ENCODE results near the gene ZHX3. TPM values are rescaled to one million over a fixed set of nuclear protein-coding genes. Genes with fewer than 3 reads are reported as not detected.

Gene ZHX3
- total RNA-seq, 1 donor, result 36.6 TPM

- no peak for TF ChIP-seq CTCF (IDR thresholded peaks at IDR 0.05; ENCODE audit: extremely low read depth, low read depth, low read length)
- no peaks in the 10 kb centered on the region for H3K36me3 ChIP-seq (ENCODE audit: insufficient read depth, low read length)
- H4K20me1 ChIP-seq (ENCODE audit: insufficient read depth, low read length), result no peaks in the 10 kb centered on the region
- H3K4me2 ChIP-seq (ENCODE audit: insufficient read depth, low read length), result no peak overlapping the region
- H3K27ac ChIP-seq (ENCODE audit: low read depth, low read length), result no peak overlapping the region
- H3K9me3 ChIP-seq (ENCODE audit: low read depth, low read length), result no peaks in the 10 kb centered on the region
- peak; percentile 84 for DNase-seq (ENCODE audit: insufficient read length, low spot score, missing footprints)
- H3K4me1 ChIP-seq (ENCODE audit: insufficient read depth, low read length), result no peaks in the 10 kb centered on the region
- no peak overlapping the region for H3K4me3 ChIP-seq (ENCODE audit: insufficient read depth, low read length)
- peaks cover 2% of the 10 kb centered on the region for H3K27me3 ChIP-seq (ENCODE audit: insufficient read depth, low read length)
- no peaks in the 10 kb centered on the region for H3K79me2 ChIP-seq (ENCODE audit: insufficient read depth, low read length)
- H2AFZ ChIP-seq (ENCODE audit: low read length), result no peak overlapping the region
Measured at GRCh38 chr20:41359541-41360011, 42.0 kb upstream of the ZHX3 start.

GRCh38 chr20:41358717-41359116, 41.2 kb upstream of the ZHX3 start:
- Histone ChIP-seq H3K4me3 (ENCODE audit: insufficient read depth, low read length) (no peak overlapping the region), H4K20me1 (ENCODE audit: insufficient read depth, low read length) (no peaks in the 10 kb centered on the region), H3K4me2 (ENCODE audit: insufficient read depth, low read length) (no peak overlapping the region), H3K4me1 (ENCODE audit: insufficient read depth, low read length) (no peaks in the 10 kb centered on the region), H3K27ac (ENCODE audit: low read depth, low read length) (no peak overlapping the region), H3K36me3 (ENCODE audit: insufficient read depth, low read length) (no peaks in the 10 kb centered on the region), H3K27me3 (ENCODE audit: insufficient read depth, low read length) (no peaks in the 10 kb centered on the region), H3K79me2 (ENCODE audit: insufficient read depth, low read length) (no peaks in the 10 kb centered on the region), H2AFZ (ENCODE audit: low read length) (no peak overlapping the region), H3K9me3 (ENCODE audit: low read depth, low read length) (no peaks in the 10 kb centered on the region)
- DNase-seq (ENCODE audit: insufficient read length, low spot score, missing footprints), result peak; percentile 76
- TF ChIP-seq CTCF (IDR thresholded peaks at IDR 0.05; ENCODE audit: extremely low read depth, low read depth, low read length), result no peak

DNA sequence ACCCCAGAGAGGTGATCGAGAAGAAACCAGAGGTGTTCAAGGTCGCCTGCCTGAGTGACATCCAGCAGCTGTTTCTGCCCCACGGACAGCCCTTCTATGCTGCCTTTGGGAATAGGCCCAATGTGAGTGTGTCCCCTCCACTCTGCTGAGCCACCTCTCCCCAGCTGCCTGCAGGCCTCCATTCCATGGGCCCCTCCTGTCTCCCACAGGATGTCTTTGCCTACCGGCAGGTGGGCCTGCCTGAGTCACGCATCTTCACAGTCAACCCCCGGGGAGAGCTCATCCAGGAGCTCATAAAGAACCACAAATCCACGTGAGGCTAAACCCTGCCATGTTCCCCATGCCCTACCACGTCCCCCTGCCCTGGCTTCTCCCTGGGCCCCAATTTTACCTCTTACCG, 40.7 kb upstream of the ZHX3 start:
- no peak overlapping the region for H3K4me3 ChIP-seq (ENCODE audit: insufficient read depth, low read length)
- DNase-seq (ENCODE audit: insufficient read length, low spot score, missing footprints), result no peak
- TF ChIP-seq CTCF (IDR thresholded peaks at IDR 0.05; ENCODE audit: extremely low read depth, low read depth, low read length), result no peak
- no peaks in the 10 kb centered on the region for H3K9me3 ChIP-seq (ENCODE audit: low read depth, low read length)
- H2AFZ ChIP-seq (ENCODE audit: low read length), result no peak overlapping the region
- H3K4me2 ChIP-seq (ENCODE audit: insufficient read depth, low read length), result no peak overlapping the region
- no peak overlapping the region for H3K27ac ChIP-seq (ENCODE audit: low read depth, low read length)
- no peaks in the 10 kb centered on the region for H3K27me3 ChIP-seq (ENCODE audit: insufficient read depth, low read length)
- H3K79me2 ChIP-seq (ENCODE audit: insufficient read depth, low read length), result no peaks in the 10 kb centered on the region
- H4K20me1 ChIP-seq (ENCODE audit: insufficient read depth, low read length), result no peaks in the 10 kb centered on the region
- no peaks in the 10 kb centered on the region for H3K4me1 ChIP-seq (ENCODE audit: insufficient read depth, low read length)
- no peaks in the 10 kb centered on the region for H3K36me3 ChIP-seq (ENCODE audit: insufficient read depth, low read length)

- no peak overlapping the region for H2AFZ ChIP-seq (ENCODE audit: low read length)
- no peaks in the 10 kb centered on the region for H3K79me2 ChIP-seq (ENCODE audit: insufficient read depth, low read length)
- no peak overlapping the region for H3K4me3 ChIP-seq (ENCODE audit: insufficient read depth, low read length)
- no peak for TF ChIP-seq CTCF (IDR thresholded peaks at IDR 0.05; ENCODE audit: extremely low read depth, low read depth, low read length)
- H3K9me3 ChIP-seq (ENCODE audit: low read depth, low read length), result no peaks in the 10 kb centered on the region
- H3K4me2 ChIP-seq (ENCODE audit: insufficient read depth, low read length), result no peak overlapping the region
- no peaks in the 10 kb centered on the region for H4K20me1 ChIP-seq (ENCODE audit: insufficient read depth, low read length)
- H3K27ac ChIP-seq (ENCODE audit: low read depth, low read length), result no peak overlapping the region
- H3K27me3 ChIP-seq (ENCODE audit: insufficient read depth, low read length), result no peaks in the 10 kb centered on the region
- peak; percentile 72 for DNase-seq (ENCODE audit: insufficient read length, low spot score, missing footprints)
- H3K36me3 ChIP-seq (ENCODE audit: insufficient read depth, low read length), result no peaks in the 10 kb centered on the region
- no peaks in the 10 kb centered on the region for H3K4me1 ChIP-seq (ENCODE audit: insufficient read depth, low read length)
Measured at GRCh38 chr20:41357424-41358163, 40.1 kb upstream of the ZHX3 start.
